GM19468 (cell line): ENCODE data around the gene SRRM4.
"Not testable (repeated sequence)": the region's sequence is repeated elsewhere in the genome, so short reads cannot be mapped to it uniquely, and the experiment has no call there.

Source experiments
- ATAC-seq: cut with Tn5 transposase; IDR thresholded peaks from one replicate; pipeline ENCODE4 v1.9.1; 2021; ENCODE audit warnings: mild to moderate bottlenecking, moderate library complexity, moderate number of reproducible peaks; ENCODE audit not compliant: unreplicated experiment; ENCODE audit errors: extremely low read depth

The SRRM4 gene

GRCh38 chr12:119104969-119105368, 123.6 kb downstream of the SRRM4 start:
- ATAC-seq = not testable (repeated sequence)

GRCh38 chr12:119113496-119113986, 132.2 kb downstream of the SRRM4 start:
- ATAC-seq = no peak

GRCh38 chr12:119114294-119114693, 133.0 kb downstream of the SRRM4 start:
- ATAC-seq = no peak

GRCh38 chr12:119115296-119115905, 134.1 kb downstream of the SRRM4 start:
- ATAC-seq = no peak

- no peak for ATAC-seq
Observed at GRCh38 chr12:119117936-119118335, 136.6 kb downstream of the SRRM4 start.

GRCh38 chr12:119118625-119119024, 137.3 kb downstream of the SRRM4 start:
- ATAC-seq = no peak

- ATAC-seq = no peak
Observed at GRCh38 chr12:119122047-119122446, 140.7 kb downstream of the SRRM4 start.

- no peak for ATAC-seq
Observed at GRCh38 chr12:119122751-119123150, 141.4 kb downstream of the SRRM4 start.

GRCh38 chr12:119128527-119128926, 147.2 kb downstream of the SRRM4 start:
- no peak for ATAC-seq

- no peak for ATAC-seq
Observed at GRCh38 chr12:119129827-119130434, 148.6 kb downstream of the SRRM4 start.

GRCh38 chr12:119130523-119130922, 149.2 kb downstream of the SRRM4 start:
- ATAC-seq = no peak

GRCh38 chr12:119134284-119135072, 153.1 kb downstream of the SRRM4 start:
- no peak for ATAC-seq

GRCh38 chr12:119136811-119137410, 155.6 kb downstream of the SRRM4 start:
- ATAC-seq = no peak

GRCh38 chr12:119139448-119139847, 158.1 kb downstream of the SRRM4 start:
- no peak for ATAC-seq

GRCh38 chr12:119145367-119145766, 164.0 kb downstream of the SRRM4 start:
- ATAC-seq = no peak

GRCh38 chr12:119147847-119148448, 166.6 kb downstream of the SRRM4 start:
- ATAC-seq = no peak

GRCh38 chr12:119149270-119149669, 167.9 kb downstream of the SRRM4 start:
- ATAC-seq = no peak

GRCh38 chr12:119151445-119152026, 170.2 kb downstream of the SRRM4 start:
- ATAC-seq = no peak

- ATAC-seq = no peak
Observed at GRCh38 chr12:119153477-119154434, 172.4 kb downstream of the SRRM4 start.
